HepG2 (cell line): ENCODE data around the gene PLCG2. TPM values are rescaled to one million over a fixed set of nuclear protein-coding genes. Genes with fewer than 3 reads are reported as not detected.

Experiments
- ESRRA ChIP-seq: sonication (generic); formaldehyde crosslinking; IDR thresholded peaks from 2 replicates; pipeline ENCODE4 v1.5.1; 2020; ENCODE audit warnings: mild to moderate bottlenecking, low read depth, missing genetic modification reagents
- HOXD1 ChIP-seq: sonication (generic); formaldehyde crosslinking; IDR thresholded peaks from 2 replicates; pipeline ENCODE4 v1.5.0; 2020; ENCODE audit warnings: missing genetic modification reagents
- NR2C2 ChIP-seq: sonication (generic); formaldehyde crosslinking; IDR thresholded peaks from 2 replicates; pipeline ENCODE4 v1.4.0; 2020; ENCODE audit warnings: missing genetic modification reagents, mild to moderate bottlenecking, moderate library complexity, borderline replicate concordance
- PRDM4 ChIP-seq: sonication (generic); formaldehyde crosslinking; IDR thresholded peaks from 2 replicates; pipeline ENCODE4 v1.9.0; 2021; ENCODE audit warnings: missing genetic modification reagents, borderline replicate concordance
- RARG ChIP-seq: sonication (generic); formaldehyde crosslinking; IDR thresholded peaks from 2 replicates; pipeline ENCODE4 v1.4.0; 2020; ENCODE audit warnings: low read depth, mild to moderate bottlenecking, missing genetic modification reagents
- ZFP62 ChIP-seq: sonication (generic); formaldehyde crosslinking; IDR thresholded peaks from 2 replicates; pipeline ENCODE4 v1.4.0; 2020; ENCODE audit warnings: missing genetic modification reagents
- ZFX ChIP-seq: sonication (generic); formaldehyde crosslinking; IDR thresholded peaks from 2 replicates; pipeline ENCODE4 v1.4.0; 2020; ENCODE audit warnings: mild to moderate bottlenecking, low read depth, missing genetic modification reagents, moderate library complexity
- ZNF136 ChIP-seq: sonication (generic); formaldehyde crosslinking; IDR thresholded peaks from 2 replicates; pipeline ENCODE4 v1.8.1; 2022; ENCODE audit warnings: low read depth, mild to moderate bottlenecking, moderate library complexity, missing genetic modification reagents
- ZNF639 ChIP-seq: conservative IDR thresholded peaks from 2 replicates; pipeline ENCODE4 v1.6.1; 2018; ENCODE audit warnings: missing genetic modification reagents
- ZNF75D ChIP-seq: sonication (generic); formaldehyde crosslinking; IDR thresholded peaks from 2 replicates; pipeline ENCODE4 v1.8.1; 2023; ENCODE audit warnings: missing genetic modification reagents, mild to moderate bottlenecking, borderline replicate concordance
- polyA plus RNA-seq, 8 experiments: library from polyadenylated mRNA; depleted of rRNA in 3 of 8; stranded (reverse) in 7 of 8; unstranded in 1 of 8; fragments of >200 nt; fragmentation: Illumina TruSeq in 4 of 8; extraction: Trizol in 4 of 8; gene quantifications; 2 replicates each; pipeline versions ENCODE4 v1.2.1 to v1.2.3, GENCODE V29; 2011 to 2016; ENCODE audit warnings: low read depth in 4 of 8, missing spikeins in 1 of 8, mixed read lengths in 1 of 8; ENCODE audit not compliant: insufficient read depth in 1 of 8
- total RNA-seq, 5 experiments: library from RNA; depleted of rRNA; stranded (reverse); fragments of >200 nt; fragmentation: Illumina TruSeq; extraction: Trizol; gene quantifications; 2 replicates each; pipeline ENCODE4 v1.2.3, GENCODE V29; 2016; ENCODE audit warnings: low read depth in 1 of 5
- TF ChIP-seq, protein P1 (sequence below): sonication (generic); formaldehyde crosslinking; IDR thresholded peaks from 2 replicates; pipeline ENCODE4 v1.5.0; 2020; ENCODE audit warnings: mild to moderate bottlenecking, missing genetic modification reagents, borderline replicate concordance
- TF ChIP-seq, protein P2 (sequence below): sonication (generic); formaldehyde crosslinking; IDR thresholded peaks from 2 replicates; pipeline ENCODE4 v1.4.0; 2020; ENCODE audit warnings: missing genetic modification reagents, mild to moderate bottlenecking, borderline replicate concordance
- TF ChIP-seq, protein P3 (sequence below): sonication (generic); formaldehyde crosslinking; IDR thresholded peaks from 2 replicates; pipeline ENCODE4 v1.4.0; 2020; ENCODE audit warnings: missing genetic modification reagents, borderline replicate concordance

The PLCG2 gene
- total and polyA plus RNA-seq, 2 of the 13 experiments (the other 11 are each of a cell fraction or from before 2014, with no cell fraction given) = 0.13 to 0.18 TPM

GRCh38 chr16:81767987-81768592 is 11.0 kb upstream of the PLCG2 start (continued):
- TF ChIP-seq, protein P1, sequence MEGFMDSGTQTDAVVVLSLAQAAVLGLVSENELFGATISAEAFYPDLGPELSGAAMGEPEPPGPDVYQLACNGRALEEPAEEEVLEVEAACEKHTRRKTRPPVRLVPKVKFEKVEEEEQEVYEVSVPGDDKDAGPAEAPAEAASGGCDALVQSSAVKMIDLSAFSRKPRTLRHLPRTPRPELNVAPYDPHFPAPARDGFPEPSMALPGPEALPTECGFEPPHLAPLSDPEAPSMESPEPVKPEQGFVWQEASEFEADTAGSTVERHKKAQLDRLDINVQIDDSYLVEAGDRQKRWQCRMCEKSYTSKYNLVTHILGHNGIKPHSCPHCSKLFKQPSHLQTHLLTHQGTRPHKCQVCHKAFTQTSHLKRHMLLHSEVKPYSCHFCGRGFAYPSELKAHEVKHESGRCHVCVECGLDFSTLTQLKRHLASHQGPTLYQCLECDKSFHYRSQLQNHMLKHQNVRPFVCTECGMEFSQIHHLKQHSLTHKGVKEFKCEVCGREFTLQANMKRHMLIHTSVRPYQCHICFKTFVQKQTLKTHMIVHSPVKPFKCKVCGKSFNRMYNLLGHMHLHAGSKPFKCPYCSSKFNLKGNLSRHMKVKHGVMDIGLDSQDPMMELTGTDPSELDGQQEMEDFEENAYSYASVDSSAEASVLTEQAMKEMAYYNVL = no peak
- peak; percentile 66; the same call in 1 of the 2 replicates for TF ChIP-seq ZNF639
- no peak for TF ChIP-seq ZFP62 (CRISPR knock-in tag)
- TF ChIP-seq, protein P2, sequence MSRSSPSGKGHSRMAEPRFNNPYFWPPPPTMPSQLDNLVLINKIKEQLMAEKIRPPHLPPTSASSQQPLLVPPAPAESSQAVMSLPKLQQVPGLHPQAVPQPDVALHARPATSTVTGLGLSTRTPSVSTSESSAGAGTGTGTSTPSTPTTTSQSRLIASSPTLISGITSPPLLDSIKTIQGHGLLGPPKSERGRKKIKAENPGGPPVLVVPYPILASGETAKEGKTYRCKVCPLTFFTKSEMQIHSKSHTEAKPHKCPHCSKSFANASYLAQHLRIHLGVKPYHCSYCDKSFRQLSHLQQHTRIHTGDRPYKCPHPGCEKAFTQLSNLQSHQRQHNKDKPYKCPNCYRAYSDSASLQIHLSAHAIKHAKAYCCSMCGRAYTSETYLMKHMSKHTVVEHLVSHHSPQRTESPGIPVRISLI (CRISPR knock-in tag) = peak; percentile 94
- no peak for TF ChIP-seq RARG (CRISPR knock-in tag)
- TF ChIP-seq HOXD1 (CRISPR knock-in tag) = 0 out of 2 replicates have a peak, but pooled peaks have one; percentile 43
- TF ChIP-seq PRDM4 (CRISPR knock-in tag) = no peak
- TF ChIP-seq ZNF136 (CRISPR knock-in tag) = no peak
- TF ChIP-seq ESRRA (CRISPR knock-in tag) = no peak
- no peak for TF ChIP-seq ZNF75D (CRISPR knock-in tag)
- TF ChIP-seq, protein P3, sequence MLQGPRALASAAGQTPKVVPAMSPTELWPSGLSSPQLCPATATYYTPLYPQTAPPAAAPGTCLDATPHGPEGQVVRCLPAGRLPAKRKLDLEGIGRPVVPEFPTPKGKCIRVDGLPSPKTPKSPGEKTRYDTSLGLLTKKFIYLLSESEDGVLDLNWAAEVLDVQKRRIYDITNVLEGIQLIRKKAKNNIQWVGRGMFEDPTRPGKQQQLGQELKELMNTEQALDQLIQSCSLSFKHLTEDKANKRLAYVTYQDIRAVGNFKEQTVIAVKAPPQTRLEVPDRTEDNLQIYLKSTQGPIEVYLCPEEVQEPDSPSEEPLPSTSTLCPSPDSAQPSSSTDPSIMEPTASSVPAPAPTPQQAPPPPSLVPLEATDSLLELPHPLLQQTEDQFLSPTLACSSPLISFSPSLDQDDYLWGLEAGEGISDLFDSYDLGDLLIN (CRISPR knock-in tag) = no peak
- TF ChIP-seq NR2C2 = no peak; the same call in 1 of the 2 replicates
- peak; percentile 28; the same call in 1 of the 2 replicates for TF ChIP-seq ZFX (CRISPR knock-in tag)
